Hepatocyte (in vitro differentiated cells): Measurements from ENCODE around the gene FGD4. TPM values are rescaled to one million over a fixed set of nuclear protein-coding genes. Genes with fewer than 3 reads are reported as not detected.
A peak's percentile ranks its signal among the peaks of the same experiment; 100 is the strongest.

ENCODE experiments used
- DNase-seq: peaks from one replicate; pipeline ENCODE4 v3.0.0-alpha.2; 2016; ENCODE audit warnings: low spot score
- H2AFZ ChIP-seq: fragments of 200-600 bp; sonication (generic); 2 replicates; pipeline ENCODE4 v1.6.0; 2016; ENCODE audit warnings: antibody characterized with exemption, mild to moderate bottlenecking
- H3K27ac ChIP-seq: fragments of 200-600 bp; sonication (generic); 2 replicates; pipeline ENCODE4 v1.5.1; 2016; ENCODE audit warnings: mild to moderate bottlenecking
- H3K27me3 ChIP-seq: fragments of 200-600 bp; sonication (generic); 2 replicates; pipeline ENCODE4 v1.6.1; 2016
- H3K36me3 ChIP-seq: fragments of 200-600 bp; sonication (generic); replicated peaks from 2 replicates; pipeline ENCODE4 v1.5.1; 2016; ENCODE audit warnings: low read depth; ENCODE audit not compliant: insufficient read depth
- H3K4me1 ChIP-seq: fragments of 200-600 bp; sonication (generic); 2 replicates; pipeline ENCODE4 v1.5.1; 2016; ENCODE audit warnings: mild to moderate bottlenecking, moderate library complexity; ENCODE audit not compliant: insufficient read depth
- H3K4me2 ChIP-seq: fragments of 200-600 bp; sonication (generic); 2 replicates; pipeline ENCODE4 v1.6.0; 2016
- H3K4me3 ChIP-seq: fragments of 200-600 bp; sonication (generic); 2 replicates; pipeline ENCODE4 v1.5.1; 2016; ENCODE audit warnings: mild to moderate bottlenecking
- H3K79me2 ChIP-seq: fragments of 200-600 bp; sonication (generic); 2 replicates; pipeline ENCODE4 v1.6.0; 2017; ENCODE audit warnings: mild to moderate bottlenecking
- H3K9me2 ChIP-seq: fragments of 200-600 bp; sonication (generic); replicated peaks from 2 replicates; pipeline ENCODE4 v1.6.0; 2017; ENCODE audit warnings: mild to moderate bottlenecking; ENCODE audit not compliant: insufficient read depth
- H3K9me3 ChIP-seq: fragments of 200-600 bp; sonication (generic); 2 replicates; pipeline ENCODE4 v1.5.1; 2016; ENCODE audit warnings: low read depth, mild to moderate bottlenecking
- H4K20me1 ChIP-seq: fragments of 200-600 bp; sonication (generic); 2 replicates; pipeline ENCODE4 v1.6.0; 2016; ENCODE audit warnings: mild to moderate bottlenecking; ENCODE audit not compliant: insufficient read depth, poor library complexity, severe bottlenecking
- CTCF ChIP-seq: fragments of 200-600 bp; sonication (generic); IDR thresholded peaks from 2 replicates; pipeline ENCODE4 v1.5.1; 2016; ENCODE audit warnings: antibody characterized with exemption, mild to moderate bottlenecking; ENCODE audit not compliant: poor library complexity
- EZH2 ChIP-seq: fragments of 200-600 bp; sonication (generic); IDR thresholded peaks from 2 replicates; pipeline ENCODE4 v1.6.1; 2016; ENCODE audit warnings: antibody characterized with exemption, mild to moderate bottlenecking, borderline replicate concordance
- EZH2phosphoT487 ChIP-seq: fragments of 200-600 bp; sonication (generic); IDR thresholded peaks from one replicate; pipeline ENCODE4 v1.6.1; 2018; ENCODE audit warnings: antibody characterized with exemption, mild to moderate bottlenecking, low read depth, moderate library complexity; ENCODE audit not compliant: unreplicated experiment, severe bottlenecking
- WGBS: methylation state at CpG from one replicate; pipeline ENCODE4 v1.1.6; 2016; ENCODE audit warnings: low lambda C conversion rate; ENCODE audit errors: missing lambda C conversion rate; 5-methylcytosine and 5-hydroxymethylcytosine counted together
- polyA plus RNA-seq: library from polyadenylated mRNA; unstranded; fragments of >200 nt; fragmentation: Nextera tagmentation; extraction: Ambion mirVana; gene quantifications from 2 replicates; pipeline ENCODE4 v1.2.1, GENCODE V29; 2016
- total RNA-seq: library from RNA; depleted of rRNA; stranded (reverse); fragments of >200 nt; gene quantifications from 2 replicates; pipeline ENCODE4 v1.2.3, GENCODE V29; 2014

FGD4 gene
- total and polyA plus RNA-seq, 2 experiments from 2014 or later, result 15.2 to 41.5 TPM

GRCh38 chr12:32549675-32550079, 150.3 kb downstream of the FGD4 start:
- no peaks in the 10 kb centered on the region for H3K27me3 ChIP-seq
- H3K9me3 ChIP-seq, result no peaks in the 10 kb centered on the region
- H3K36me3 ChIP-seq, result no peaks in the 10 kb centered on the region
- H3K4me3 ChIP-seq, result no peak overlapping the region
- peak; percentile 17 for DNase-seq
- 37% methylated on average over 8 of the region's 8 CpGs for WGBS
- peak overlapping the region; percentile 17 for H3K4me2 ChIP-seq
- H3K27ac ChIP-seq, result no peak overlapping the region
- H2AFZ ChIP-seq, result no peak overlapping the region
- TF ChIP-seq EZH2 (no peak), CTCF (no peak), EZH2phosphoT487 (no peak)
- peaks cover 96% of the 10 kb centered on the region for H3K79me2 ChIP-seq
- no peaks in the 10 kb centered on the region for H3K9me2 ChIP-seq
- H4K20me1 ChIP-seq, result peaks cover 50% of the 10 kb centered on the region
- H3K4me1 ChIP-seq, result peaks cover 12% of the 10 kb centered on the region

GRCh38 chr12:32551058-32551457, 151.7 kb downstream of the FGD4 start:
- no peak overlapping the region for H3K27ac ChIP-seq
- H3K4me3 ChIP-seq, result no peak overlapping the region
- 96% methylated on average over 2 of the region's 2 CpGs for WGBS
- H3K79me2 ChIP-seq, result peaks cover 92% of the 10 kb centered on the region
- H3K36me3 ChIP-seq, result no peaks in the 10 kb centered on the region
- H3K27me3 ChIP-seq, result no peaks in the 10 kb centered on the region
- H3K9me3 ChIP-seq, result no peaks in the 10 kb centered on the region
- no peak overlapping the region for H2AFZ ChIP-seq
- TF ChIP-seq EZH2, result no peak
- TF ChIP-seq CTCF, result no peak
- TF ChIP-seq EZH2phosphoT487, result no peak
- peaks cover 45% of the 10 kb centered on the region for H4K20me1 ChIP-seq
- H3K4me1 ChIP-seq, result peaks cover 12% of the 10 kb centered on the region
- H3K4me2 ChIP-seq, result no peak overlapping the region
- H3K9me2 ChIP-seq, result no peaks in the 10 kb centered on the region
- DNase-seq, result no peak

GRCh38 chr12:32558903-32559302, 159.5 kb downstream of the FGD4 start:
- no peak overlapping the region for H3K27ac ChIP-seq
- no peak for TF ChIP-seq CTCF
- TF ChIP-seq EZH2phosphoT487, result no peak
- no peak for TF ChIP-seq EZH2
- peaks cover 70% of the 10 kb centered on the region for H3K79me2 ChIP-seq
- peaks cover 3% of the 10 kb centered on the region for H4K20me1 ChIP-seq
- no peak for DNase-seq
- no peaks in the 10 kb centered on the region for H3K27me3 ChIP-seq
- WGBS, result 70% methylated on average over 1 of the region's 1 CpG
- H3K9me3 ChIP-seq, result no peaks in the 10 kb centered on the region
- no peak overlapping the region for H3K4me2 ChIP-seq
- no peak overlapping the region for H2AFZ ChIP-seq
- H3K4me3 ChIP-seq, result no peak overlapping the region
- H3K36me3 ChIP-seq, result no peaks in the 10 kb centered on the region
- H3K4me1 ChIP-seq, result peaks cover 7% of the 10 kb centered on the region
- no peaks in the 10 kb centered on the region for H3K9me2 ChIP-seq

GRCh38 chr12:32559434-32559833, 160.1 kb downstream of the FGD4 start:
- H3K27ac ChIP-seq, result no peak overlapping the region
- WGBS, result 74% methylated on average over 3 of the region's 3 CpGs

More at GRCh38 chr12:32559434-32559833, 160.1 kb downstream of the FGD4 start:
- Histone ChIP-seq H2AFZ (no peak overlapping the region), H3K9me3 (no peaks in the 10 kb centered on the region), H3K79me2 (peaks cover 68% of the 10 kb centered on the region), H3K4me3 (no peak overlapping the region), H3K4me1 (peaks cover 7% of the 10 kb centered on the region), H3K36me3 (no peaks in the 10 kb centered on the region), H3K27me3 (no peaks in the 10 kb centered on the region), H3K9me2 (no peaks in the 10 kb centered on the region), H4K20me1 (peaks cover 3% of the 10 kb centered on the region), H3K4me2 (no peak overlapping the region)
- TF ChIP-seq EZH2 (no peak), CTCF (no peak), EZH2phosphoT487 (no peak)
- DNase-seq, result no peak
